Mucosa of stomach (tissue), 1 donor: ENCODE results near the gene FHIT.

Experiments
- H3K27me3 ChIP-seq: one replicate; pipeline ENCODE4 v1.7.0; 2013; ENCODE audit warnings: mild to moderate bottlenecking, low read length; ENCODE audit not compliant: control insufficient read depth, insufficient read depth
- H3K36me3 ChIP-seq: one replicate; pipeline ENCODE4 v1.7.0; 2013; ENCODE audit warnings: low read length; ENCODE audit not compliant: control insufficient read depth, insufficient read depth
- H3K4me1 ChIP-seq: one replicate; pipeline ENCODE4 v1.7.0; 2013; ENCODE audit warnings: mild to moderate bottlenecking, low read length; ENCODE audit not compliant: control insufficient read depth, insufficient read depth
- H3K4me3 ChIP-seq: one replicate; pipeline ENCODE4 v1.7.0; 2013; ENCODE audit warnings: low read length
- H3K9ac ChIP-seq: one replicate; pipeline ENCODE4 v1.7.0; 2013; ENCODE audit warnings: mild to moderate bottlenecking, low read length, moderate library complexity
- H3K9me3 ChIP-seq: one replicate; pipeline ENCODE4 v1.7.0; 2013; ENCODE audit warnings: mild to moderate bottlenecking, low read length, moderate library complexity; ENCODE audit not compliant: control insufficient read depth
- donor health status: Pancreatic carcinoma.

Gene FHIT

GRCh38 chr3:61136191-61136590 lies 115.1 kb downstream of the FHIT start:
- Histone ChIP-seq H3K4me3 (no peak overlapping the region), H3K9me3 (no peaks in the 10 kb centered on the region), H3K4me1 (no peaks in the 10 kb centered on the region), H3K27me3 (no peaks in the 10 kb centered on the region), H3K9ac (no peak overlapping the region), H3K36me3 (no peaks in the 10 kb centered on the region)

- Histone ChIP-seq H3K36me3 (no peaks in the 10 kb centered on the region), H3K4me3 (no peak overlapping the region), H3K4me1 (no peaks in the 10 kb centered on the region), H3K9ac (no peak overlapping the region), H3K27me3 (no peaks in the 10 kb centered on the region), H3K9me3 (no peaks in the 10 kb centered on the region)
Measured at GRCh38 chr3:61134532-61134931, 116.7 kb downstream of the FHIT start.

GRCh38 chr3:61132062-61132461 lies 119.2 kb downstream of the FHIT start:
- H3K36me3 ChIP-seq, result no peaks in the 10 kb centered on the region
- H3K27me3 ChIP-seq, result no peaks in the 10 kb centered on the region
- H3K4me3 ChIP-seq, result no peak overlapping the region
- H3K9me3 ChIP-seq, result no peaks in the 10 kb centered on the region
- H3K4me1 ChIP-seq, result no peaks in the 10 kb centered on the region
- H3K9ac ChIP-seq, result no peak overlapping the region

GRCh38 chr3:61118830-61119229 lies 132.4 kb downstream of the FHIT start:
- H3K36me3 ChIP-seq, result no peaks in the 10 kb centered on the region
- no peak overlapping the region for H3K4me3 ChIP-seq
- no peaks in the 10 kb centered on the region for H3K27me3 ChIP-seq
- H3K9me3 ChIP-seq, result no peaks in the 10 kb centered on the region
- H3K9ac ChIP-seq, result no peak overlapping the region
- no peaks in the 10 kb centered on the region for H3K4me1 ChIP-seq

GRCh38 chr3:61117045-61117898 lies 134.0 kb downstream of the FHIT start:
- no peak overlapping the region for H3K4me3 ChIP-seq
- no peaks in the 10 kb centered on the region for H3K36me3 ChIP-seq
- H3K9me3 ChIP-seq, result no peaks in the 10 kb centered on the region
- H3K4me1 ChIP-seq, result no peaks in the 10 kb centered on the region
- H3K27me3 ChIP-seq, result no peaks in the 10 kb centered on the region
- H3K9ac ChIP-seq, result no peak overlapping the region

- Histone ChIP-seq H3K9me3 (no peaks in the 10 kb centered on the region), H3K4me1 (no peaks in the 10 kb centered on the region), H3K27me3 (no peaks in the 10 kb centered on the region), H3K36me3 (no peaks in the 10 kb centered on the region), H3K9ac (no peak overlapping the region), H3K4me3 (no peak overlapping the region)
Measured at GRCh38 chr3:61114316-61114953, 136.8 kb downstream of the FHIT start.

- H3K4me1 ChIP-seq, result no peaks in the 10 kb centered on the region
- H3K9me3 ChIP-seq, result no peaks in the 10 kb centered on the region
- no peak overlapping the region for H3K4me3 ChIP-seq
- H3K27me3 ChIP-seq, result no peaks in the 10 kb centered on the region
- no peak overlapping the region for H3K9ac ChIP-seq
- H3K36me3 ChIP-seq, result no peaks in the 10 kb centered on the region
Measured at GRCh38 chr3:61111825-61112224, 139.4 kb downstream of the FHIT start.

- Histone ChIP-seq H3K4me3 (no peak overlapping the region), H3K9me3 (no peaks in the 10 kb centered on the region), H3K27me3 (no peaks in the 10 kb centered on the region), H3K4me1 (no peaks in the 10 kb centered on the region), H3K36me3 (no peaks in the 10 kb centered on the region), H3K9ac (no peak overlapping the region)
Measured at GRCh38 chr3:61110576-61110975, 140.7 kb downstream of the FHIT start.

GRCh38 chr3:61108247-61109019 lies 142.8 kb downstream of the FHIT start:
- H3K36me3 ChIP-seq, result no peaks in the 10 kb centered on the region
- H3K4me3 ChIP-seq, result no peak overlapping the region
- no peaks in the 10 kb centered on the region for H3K27me3 ChIP-seq
- H3K9ac ChIP-seq, result no peak overlapping the region
- no peaks in the 10 kb centered on the region for H3K4me1 ChIP-seq
- no peaks in the 10 kb centered on the region for H3K9me3 ChIP-seq

GRCh38 chr3:61094608-61095007 lies 156.6 kb downstream of the FHIT start:
- H3K27me3 ChIP-seq, result no peaks in the 10 kb centered on the region
- no peaks in the 10 kb centered on the region for H3K36me3 ChIP-seq
- no peaks in the 10 kb centered on the region for H3K9me3 ChIP-seq

GRCh38 chr3:61093364-61093763 lies 157.9 kb downstream of the FHIT start:
- H3K9ac ChIP-seq, result no peak overlapping the region
- H3K4me1 ChIP-seq, result no peaks in the 10 kb centered on the region
- H3K36me3 ChIP-seq, result no peaks in the 10 kb centered on the region
- H3K4me3 ChIP-seq, result no peak overlapping the region
- H3K27me3 ChIP-seq, result no peaks in the 10 kb centered on the region
- H3K9me3 ChIP-seq, result no peaks in the 10 kb centered on the region

More at GRCh38 chr3:61094608-61095007, 156.6 kb downstream of the FHIT start:
- no peaks in the 10 kb centered on the region for H3K4me1 ChIP-seq
- H3K4me3 ChIP-seq, result no peak overlapping the region
- no peak overlapping the region for H3K9ac ChIP-seq

- Histone ChIP-seq H3K9me3 (no peaks in the 10 kb centered on the region), H3K4me3 (no peak overlapping the region), H3K4me1 (no peaks in the 10 kb centered on the region), H3K27me3 (no peaks in the 10 kb centered on the region), H3K36me3 (no peaks in the 10 kb centered on the region), H3K9ac (no peak overlapping the region)
Measured at GRCh38 chr3:61092870-61093269, 158.4 kb downstream of the FHIT start.
